ENCODE measurements around the gene CACNA1I. TPM values are rescaled to one million over a fixed set of nuclear protein-coding genes. Genes with fewer than 3 reads are reported as not detected.

The CACNA1I gene
- total and polyA plus RNA-seq, 2 experiments from 2014 or later, result 0.42 to 2.4 TPM

DNA sequence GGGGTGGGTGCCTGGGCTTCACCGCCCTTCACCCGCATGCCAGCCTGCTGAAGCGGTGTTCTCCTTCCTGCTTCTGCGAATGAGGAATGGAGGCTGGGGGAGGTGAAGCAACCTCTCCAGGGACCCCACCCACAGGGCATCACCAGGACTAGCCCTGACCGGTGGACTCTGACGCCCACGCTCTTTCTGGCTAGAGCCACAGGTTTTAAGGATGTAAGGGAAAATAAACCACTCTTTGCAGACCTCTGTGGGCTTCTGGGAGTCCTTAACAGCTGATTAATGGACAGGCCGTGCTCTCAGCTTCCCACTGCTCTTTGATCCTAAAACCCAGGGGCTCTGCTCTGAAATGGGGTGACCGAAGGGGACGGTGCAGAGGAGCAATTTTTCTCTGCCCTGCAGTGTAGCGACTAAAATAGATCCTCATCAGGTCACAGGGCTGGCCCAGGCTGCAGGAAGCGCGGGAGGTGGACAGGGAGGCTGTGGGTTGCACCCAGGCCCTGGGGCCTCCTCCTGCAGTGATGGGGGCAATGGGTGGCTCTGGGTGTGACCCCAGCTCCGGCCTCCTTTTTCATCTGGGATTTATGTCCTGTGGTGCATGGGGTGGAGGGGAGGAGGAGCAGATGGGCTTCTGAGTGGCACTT lies 127.4 kb downstream of the CACNA1I start:
- no peak for ATAC-seq
- Mint-ChIP-seq H3K4me1 (0 out of 3 replicates have a peak, but pooled peaks cover 2% of the 10 kb centered on the region), H3K27ac (no peak overlapping the region)

More for the DNA sequence above, 127.4 kb downstream of the CACNA1I start:
- Mint-ChIP-seq H3K36me3 (ENCODE audit: low read depth) (no peaks in the 10 kb centered on the region), H3K4me3 (no peak overlapping the region), H3K27me3 (ENCODE audit: insufficient read depth, low read depth, poor library complexity) (peaks cover 6% of the 10 kb centered on the region), H3K9me3 (no peaks in the 10 kb centered on the region)
- Histone ChIP-seq H2AFZ (no peak overlapping the region), H3K27ac (ENCODE audit: low read depth) (no peak overlapping the region), H3K79me2 (replicated peaks; ENCODE audit: insufficient read depth) (no peaks in the 10 kb centered on the region), H3K4me2 (no peak overlapping the region), H3K4me3 (no peak overlapping the region), H3F3A (replicated peaks; ENCODE audit: low read depth) (no peaks in the 10 kb centered on the region), H3K4me1 (ENCODE audit: insufficient read depth) (no peaks in the 10 kb centered on the region), H3K27me3 (ENCODE audit: insufficient read depth) (no peaks in the 10 kb centered on the region), H4K20me1 (replicated peaks; ENCODE audit: insufficient read depth) (no peaks in the 10 kb centered on the region), H3K36me3 (ENCODE audit: insufficient read depth) (no peaks in the 10 kb centered on the region), H3K9me2 (ENCODE audit: insufficient read depth) (no peaks in the 10 kb centered on the region)
- TF ChIP-seq CREB1 (CRISPR knock-in tag; IDR thresholded peaks at IDR 0.05; ENCODE audit: low read depth) (no peak), ZNF114 (CRISPR knock-in tag; IDR thresholded peaks at IDR 0.05) (no peak), POLR2AphosphoS5 (IDR thresholded peaks at IDR 0.05; ENCODE audit: low read depth) (no peak), EZH2phosphoT487 (IDR thresholded peaks at IDR 0.05; ENCODE audit: unreplicated experiment) (no peak), ZNF331 (CRISPR knock-in tag; IDR thresholded peaks at IDR 0.05; ENCODE audit: low read depth) (no peak), STAT1 (IDR thresholded peaks at IDR 0.05; ENCODE audit: unreplicated experiment) (no peak), NANOG (IDR thresholded peaks at IDR 0.05; ENCODE audit: borderline replicate concordance) (no peak), JUNB (IDR thresholded peaks at IDR 0.05; ENCODE audit: unreplicated experiment) (no peak), EZH2 (IDR thresholded peaks at IDR 0.05; ENCODE audit: low read depth, unreplicated experiment) (no peak)
- TF ChIP-seq, protein P1, sequence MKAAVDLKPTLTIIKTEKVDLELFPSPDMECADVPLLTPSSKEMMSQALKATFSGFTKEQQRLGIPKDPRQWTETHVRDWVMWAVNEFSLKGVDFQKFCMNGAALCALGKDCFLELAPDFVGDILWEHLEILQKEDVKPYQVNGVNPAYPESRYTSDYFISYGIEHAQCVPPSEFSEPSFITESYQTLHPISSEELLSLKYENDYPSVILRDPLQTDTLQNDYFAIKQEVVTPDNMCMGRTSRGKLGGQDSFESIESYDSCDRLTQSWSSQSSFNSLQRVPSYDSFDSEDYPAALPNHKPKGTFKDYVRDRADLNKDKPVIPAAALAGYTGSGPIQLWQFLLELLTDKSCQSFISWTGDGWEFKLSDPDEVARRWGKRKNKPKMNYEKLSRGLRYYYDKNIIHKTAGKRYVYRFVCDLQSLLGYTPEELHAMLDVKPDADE (IDR thresholded peaks at IDR 0.05), result no peak
- TF ChIP-seq, protein P2, sequence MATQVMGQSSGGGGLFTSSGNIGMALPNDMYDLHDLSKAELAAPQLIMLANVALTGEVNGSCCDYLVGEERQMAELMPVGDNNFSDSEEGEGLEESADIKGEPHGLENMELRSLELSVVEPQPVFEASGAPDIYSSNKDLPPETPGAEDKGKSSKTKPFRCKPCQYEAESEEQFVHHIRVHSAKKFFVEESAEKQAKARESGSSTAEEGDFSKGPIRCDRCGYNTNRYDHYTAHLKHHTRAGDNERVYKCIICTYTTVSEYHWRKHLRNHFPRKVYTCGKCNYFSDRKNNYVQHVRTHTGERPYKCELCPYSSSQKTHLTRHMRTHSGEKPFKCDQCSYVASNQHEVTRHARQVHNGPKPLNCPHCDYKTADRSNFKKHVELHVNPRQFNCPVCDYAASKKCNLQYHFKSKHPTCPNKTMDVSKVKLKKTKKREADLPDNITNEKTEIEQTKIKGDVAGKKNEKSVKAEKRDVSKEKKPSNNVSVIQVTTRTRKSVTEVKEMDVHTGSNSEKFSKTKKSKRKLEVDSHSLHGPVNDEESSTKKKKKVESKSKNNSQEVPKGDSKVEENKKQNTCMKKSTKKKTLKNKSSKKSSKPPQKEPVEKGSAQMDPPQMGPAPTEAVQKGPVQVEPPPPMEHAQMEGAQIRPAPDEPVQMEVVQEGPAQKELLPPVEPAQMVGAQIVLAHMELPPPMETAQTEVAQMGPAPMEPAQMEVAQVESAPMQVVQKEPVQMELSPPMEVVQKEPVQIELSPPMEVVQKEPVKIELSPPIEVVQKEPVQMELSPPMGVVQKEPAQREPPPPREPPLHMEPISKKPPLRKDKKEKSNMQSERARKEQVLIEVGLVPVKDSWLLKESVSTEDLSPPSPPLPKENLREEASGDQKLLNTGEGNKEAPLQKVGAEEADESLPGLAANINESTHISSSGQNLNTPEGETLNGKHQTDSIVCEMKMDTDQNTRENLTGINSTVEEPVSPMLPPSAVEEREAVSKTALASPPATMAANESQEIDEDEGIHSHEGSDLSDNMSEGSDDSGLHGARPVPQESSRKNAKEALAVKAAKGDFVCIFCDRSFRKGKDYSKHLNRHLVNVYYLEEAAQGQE (IDR thresholded peaks at IDR 0.05; ENCODE audit: unreplicated experiment), result no peak
- TF ChIP-seq, protein P3, sequence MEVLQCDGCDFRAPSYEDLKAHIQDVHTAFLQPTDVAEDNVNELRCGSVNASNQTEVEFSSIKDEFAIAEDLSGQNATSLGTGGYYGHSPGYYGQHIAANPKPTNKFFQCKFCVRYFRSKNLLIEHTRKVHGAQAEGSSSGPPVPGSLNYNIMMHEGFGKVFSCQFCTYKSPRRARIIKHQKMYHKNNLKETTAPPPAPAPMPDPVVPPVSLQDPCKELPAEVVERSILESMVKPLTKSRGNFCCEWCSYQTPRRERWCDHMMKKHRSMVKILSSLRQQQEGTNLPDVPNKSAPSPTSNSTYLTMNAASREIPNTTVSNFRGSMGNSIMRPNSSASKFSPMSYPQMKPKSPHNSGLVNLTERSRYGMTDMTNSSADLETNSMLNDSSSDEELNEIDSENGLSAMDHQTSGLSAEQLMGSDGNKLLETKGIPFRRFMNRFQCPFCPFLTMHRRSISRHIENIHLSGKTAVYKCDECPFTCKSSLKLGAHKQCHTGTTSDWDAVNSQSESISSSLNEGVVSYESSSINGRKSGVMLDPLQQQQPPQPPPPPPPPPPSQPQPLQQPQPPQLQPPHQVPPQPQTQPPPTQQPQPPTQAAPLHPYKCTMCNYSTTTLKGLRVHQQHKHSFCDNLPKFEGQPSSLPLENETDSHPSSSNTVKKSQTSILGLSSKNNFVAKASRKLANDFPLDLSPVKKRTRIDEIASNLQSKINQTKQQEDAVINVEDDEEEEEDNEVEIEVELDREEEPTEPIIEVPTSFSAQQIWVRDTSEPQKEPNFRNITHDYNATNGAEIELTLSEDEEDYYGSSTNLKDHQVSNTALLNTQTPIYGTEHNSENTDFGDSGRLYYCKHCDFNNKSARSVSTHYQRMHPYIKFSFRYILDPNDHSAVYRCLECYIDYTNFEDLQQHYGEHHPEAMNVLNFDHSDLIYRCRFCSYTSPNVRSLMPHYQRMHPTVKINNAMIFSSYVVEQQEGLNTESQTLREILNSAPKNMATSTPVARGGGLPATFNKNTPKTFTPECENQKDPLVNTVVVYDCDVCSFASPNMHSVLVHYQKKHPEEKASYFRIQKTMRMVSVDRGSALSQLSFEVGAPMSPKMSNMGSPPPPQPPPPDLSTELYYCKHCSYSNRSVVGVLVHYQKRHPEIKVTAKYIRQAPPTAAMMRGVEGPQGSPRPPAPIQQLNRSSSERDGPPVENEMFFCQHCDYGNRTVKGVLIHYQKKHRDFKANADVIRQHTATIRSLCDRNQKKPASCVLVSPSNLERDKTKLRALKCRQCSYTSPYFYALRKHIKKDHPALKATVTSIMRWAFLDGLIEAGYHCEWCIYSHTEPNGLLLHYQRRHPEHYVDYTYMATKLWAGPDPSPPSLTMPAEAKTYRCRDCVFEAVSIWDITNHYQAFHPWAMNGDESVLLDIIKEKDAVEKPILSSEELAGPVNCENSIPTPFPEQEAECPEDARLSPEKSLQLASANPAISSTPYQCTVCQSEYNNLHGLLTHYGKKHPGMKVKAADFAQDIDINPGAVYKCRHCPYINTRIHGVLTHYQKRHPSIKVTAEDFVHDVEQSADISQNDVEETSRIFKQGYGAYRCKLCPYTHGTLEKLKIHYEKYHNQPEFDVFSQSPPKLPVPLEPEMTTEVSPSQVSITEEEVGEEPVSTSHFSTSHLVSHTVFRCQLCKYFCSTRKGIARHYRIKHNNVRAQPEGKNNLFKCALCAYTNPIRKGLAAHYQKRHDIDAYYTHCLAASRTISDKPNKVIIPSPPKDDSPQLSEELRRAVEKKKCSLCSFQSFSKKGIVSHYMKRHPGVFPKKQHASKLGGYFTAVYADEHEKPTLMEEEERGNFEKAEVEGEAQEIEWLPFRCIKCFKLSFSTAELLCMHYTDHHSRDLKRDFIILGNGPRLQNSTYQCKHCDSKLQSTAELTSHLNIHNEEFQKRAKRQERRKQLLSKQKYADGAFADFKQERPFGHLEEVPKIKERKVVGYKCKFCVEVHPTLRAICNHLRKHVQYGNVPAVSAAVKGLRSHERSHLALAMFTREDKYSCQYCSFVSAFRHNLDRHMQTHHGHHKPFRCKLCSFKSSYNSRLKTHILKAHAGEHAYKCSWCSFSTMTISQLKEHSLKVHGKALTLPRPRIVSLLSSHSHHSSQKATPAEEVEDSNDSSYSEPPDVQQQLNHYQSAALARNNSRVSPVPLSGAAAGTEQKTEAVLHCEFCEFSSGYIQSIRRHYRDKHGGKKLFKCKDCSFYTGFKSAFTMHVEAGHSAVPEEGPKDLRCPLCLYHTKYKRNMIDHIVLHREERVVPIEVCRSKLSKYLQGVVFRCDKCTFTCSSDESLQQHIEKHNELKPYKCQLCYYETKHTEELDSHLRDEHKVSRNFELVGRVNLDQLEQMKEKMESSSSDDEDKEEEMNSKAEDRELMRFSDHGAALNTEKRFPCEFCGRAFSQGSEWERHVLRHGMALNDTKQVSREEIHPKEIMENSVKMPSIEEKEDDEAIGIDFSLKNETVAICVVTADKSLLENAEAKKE (CRISPR knock-in tag; IDR thresholded peaks at IDR 0.05), result no peak
- TF ChIP-seq, protein P4, sequence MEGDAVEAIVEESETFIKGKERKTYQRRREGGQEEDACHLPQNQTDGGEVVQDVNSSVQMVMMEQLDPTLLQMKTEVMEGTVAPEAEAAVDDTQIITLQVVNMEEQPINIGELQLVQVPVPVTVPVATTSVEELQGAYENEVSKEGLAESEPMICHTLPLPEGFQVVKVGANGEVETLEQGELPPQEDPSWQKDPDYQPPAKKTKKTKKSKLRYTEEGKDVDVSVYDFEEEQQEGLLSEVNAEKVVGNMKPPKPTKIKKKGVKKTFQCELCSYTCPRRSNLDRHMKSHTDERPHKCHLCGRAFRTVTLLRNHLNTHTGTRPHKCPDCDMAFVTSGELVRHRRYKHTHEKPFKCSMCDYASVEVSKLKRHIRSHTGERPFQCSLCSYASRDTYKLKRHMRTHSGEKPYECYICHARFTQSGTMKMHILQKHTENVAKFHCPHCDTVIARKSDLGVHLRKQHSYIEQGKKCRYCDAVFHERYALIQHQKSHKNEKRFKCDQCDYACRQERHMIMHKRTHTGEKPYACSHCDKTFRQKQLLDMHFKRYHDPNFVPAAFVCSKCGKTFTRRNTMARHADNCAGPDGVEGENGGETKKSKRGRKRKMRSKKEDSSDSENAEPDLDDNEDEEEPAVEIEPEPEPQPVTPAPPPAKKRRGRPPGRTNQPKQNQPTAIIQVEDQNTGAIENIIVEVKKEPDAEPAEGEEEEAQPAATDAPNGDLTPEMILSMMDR (conservative IDR thresholded peaks at IDR 0.05; ENCODE audit: low read depth in 2 of 2), result no peak
- no peak for DNase-seq (ENCODE audit: low spot score)

Data from GM23338 (cell line).